HG03039 (cell line): ENCODE data around the gene BCCIP.

ENCODE experiments used
- ATAC-seq: cut with Tn5 transposase; IDR thresholded peaks from one replicate; pipeline ENCODE4 v1.9.1; 2021; ENCODE audit warnings: mild to moderate bottlenecking, moderate library complexity; ENCODE audit not compliant: unreplicated experiment

BCCIP gene

DNA sequence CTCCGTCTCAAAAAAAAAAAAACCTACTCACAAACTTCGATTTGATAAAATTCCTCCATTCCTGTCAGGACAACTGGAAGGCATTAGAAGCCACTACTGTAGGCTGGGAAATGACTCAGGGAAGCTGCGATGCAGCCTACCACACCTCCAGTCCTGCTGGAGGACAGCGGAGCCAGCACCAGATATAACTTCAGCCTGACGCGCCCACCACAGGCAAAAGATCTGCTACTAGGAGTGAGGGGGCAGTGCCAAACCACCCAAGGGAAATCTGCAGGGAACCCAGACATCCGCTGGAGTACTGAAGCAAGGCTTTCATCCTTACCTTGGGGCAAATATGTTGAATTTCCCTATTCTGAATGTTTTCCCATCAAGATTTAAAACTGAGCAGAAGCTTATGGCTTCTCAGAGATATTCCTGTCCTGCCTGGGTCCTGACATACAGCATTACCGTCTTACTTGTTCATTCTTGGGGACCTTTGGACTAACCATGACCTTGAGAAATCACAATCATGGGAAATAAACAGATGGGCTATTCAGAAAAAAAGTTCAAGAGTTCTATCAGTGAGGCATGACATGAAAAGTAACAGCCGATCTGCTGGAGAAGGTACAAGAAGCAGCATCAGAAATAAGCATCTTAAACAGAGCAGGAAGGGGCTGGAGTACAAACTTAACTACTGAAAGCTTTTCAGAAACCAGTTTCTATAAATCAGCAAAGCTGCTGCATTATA lies 20.4 kb downstream of the BCCIP start:
- no peak for ATAC-seq

DNA sequence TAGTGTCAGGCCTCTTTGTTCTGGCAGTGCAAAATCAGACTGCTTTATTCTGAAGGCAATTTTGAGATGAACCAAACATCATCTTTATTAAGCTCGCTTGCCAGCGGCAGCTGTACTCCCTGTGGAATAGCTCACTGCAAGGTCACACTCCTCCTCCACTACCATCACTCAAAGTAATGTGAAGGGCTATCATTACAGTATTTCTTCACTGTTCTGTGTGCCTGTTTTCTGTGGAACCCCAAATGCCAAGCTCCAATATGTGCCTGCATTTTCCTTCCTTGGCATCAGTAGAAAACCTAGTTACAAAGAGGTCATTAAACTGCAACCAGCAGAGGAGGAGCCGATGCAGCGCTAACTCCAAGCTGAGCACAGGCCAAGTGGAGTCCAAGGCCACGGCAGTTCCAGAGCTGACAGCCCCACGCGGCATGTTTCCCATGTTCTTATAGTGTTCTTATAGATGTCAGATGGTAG lies 21.4 kb downstream of the BCCIP start:
- no peak for ATAC-seq

DNA sequence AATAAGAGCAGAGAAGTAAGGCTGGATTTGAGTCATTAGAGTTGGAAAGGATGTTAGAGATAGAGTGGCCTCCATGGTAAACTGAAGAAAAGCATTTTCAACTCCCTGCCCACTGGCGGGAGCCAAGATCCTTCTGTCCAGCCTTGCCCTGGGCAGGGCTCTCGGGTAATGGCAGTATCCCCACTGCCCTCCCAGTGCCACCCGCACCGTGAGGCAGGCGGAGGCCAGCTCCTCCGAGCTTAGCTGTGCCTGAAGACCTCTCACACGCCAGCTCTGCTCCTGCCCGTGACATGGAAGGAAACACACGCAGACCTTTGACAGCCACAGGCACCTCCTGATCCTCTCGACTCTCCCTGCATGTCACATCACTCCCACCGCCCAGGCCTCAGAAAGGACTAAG lies 22.3 kb downstream of the BCCIP start:
- ATAC-seq = no peak

DNA sequence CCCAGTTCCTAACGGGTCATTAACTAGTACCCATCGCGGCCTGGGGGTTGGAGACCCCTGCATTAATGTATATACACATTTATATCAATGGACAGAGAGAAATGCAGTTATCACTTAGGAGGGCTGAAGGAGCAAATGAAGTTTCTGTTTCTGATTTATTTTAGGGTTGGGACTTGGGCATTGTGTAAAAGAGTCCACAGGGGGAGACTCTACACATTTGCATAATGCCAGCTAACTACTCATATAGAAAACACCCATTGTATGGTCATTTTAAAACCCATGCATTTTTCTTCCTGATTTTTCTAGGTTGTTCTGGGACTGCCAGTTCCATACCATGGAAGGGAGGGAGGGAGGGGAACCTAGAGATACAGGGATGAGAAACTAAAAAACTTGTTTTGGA lies 23.5 kb downstream of the BCCIP start:
- ATAC-seq = no peak

DNA sequence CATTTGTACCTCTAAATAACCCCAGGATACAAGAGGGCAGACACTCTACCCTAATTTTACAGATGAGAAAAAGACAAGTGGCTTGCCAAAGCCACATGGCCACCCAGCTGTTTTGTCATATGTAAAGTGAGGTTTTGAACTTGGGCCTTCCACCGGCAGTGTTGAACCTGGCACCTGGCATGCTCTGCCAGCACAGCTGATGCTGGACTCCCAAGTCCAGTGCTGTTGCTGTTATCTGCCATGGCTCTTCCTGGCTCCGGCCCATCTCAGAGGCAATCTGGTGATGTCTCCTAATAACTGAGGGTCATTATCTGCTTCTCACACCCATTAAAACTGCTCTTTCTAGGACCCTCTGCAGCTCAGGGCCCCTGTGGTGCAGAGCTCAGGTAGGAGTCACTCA lies 25.0 kb downstream of the BCCIP start:
- no peak for ATAC-seq

DNA sequence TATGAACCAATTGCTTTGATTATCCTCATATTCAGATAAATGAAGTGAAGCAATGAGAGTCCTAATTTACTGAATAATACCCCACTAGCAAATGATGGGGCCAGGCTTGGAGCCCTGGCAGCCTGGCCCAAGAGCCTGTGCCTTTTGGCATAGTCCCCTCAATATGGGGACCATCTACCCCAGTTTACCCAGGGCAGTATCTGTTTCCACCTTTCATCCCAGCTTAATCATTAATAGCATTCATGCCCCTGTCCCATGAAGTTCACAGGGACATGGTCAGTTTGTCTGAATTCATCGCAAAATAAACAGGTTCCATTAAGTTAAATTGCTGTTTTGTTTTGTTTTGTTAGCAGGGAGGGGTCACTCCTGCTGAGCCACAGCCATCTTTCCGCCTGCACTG lies 25.5 kb downstream of the BCCIP start:
- ATAC-seq = no peak

DNA sequence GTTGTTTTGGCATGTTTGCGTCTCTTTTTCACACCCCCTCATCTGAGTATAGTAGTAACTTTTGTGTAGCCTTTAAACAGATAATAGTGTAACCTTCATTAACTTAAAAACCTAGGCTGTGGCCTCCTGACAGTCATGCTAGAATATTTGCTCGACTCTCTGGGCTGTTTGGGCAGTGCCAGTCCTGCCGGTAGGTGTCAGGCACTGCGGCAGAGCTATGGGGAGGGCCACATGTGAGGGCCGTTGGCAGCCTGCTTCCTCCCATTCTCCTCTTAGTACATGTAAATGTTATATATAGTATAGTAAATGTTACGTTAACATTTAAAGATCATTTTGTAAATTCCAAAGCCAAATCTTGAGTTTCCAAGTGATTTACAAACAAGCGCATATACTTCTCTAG lies 26.1 kb downstream of the BCCIP start:
- ATAC-seq = no peak

DNA sequence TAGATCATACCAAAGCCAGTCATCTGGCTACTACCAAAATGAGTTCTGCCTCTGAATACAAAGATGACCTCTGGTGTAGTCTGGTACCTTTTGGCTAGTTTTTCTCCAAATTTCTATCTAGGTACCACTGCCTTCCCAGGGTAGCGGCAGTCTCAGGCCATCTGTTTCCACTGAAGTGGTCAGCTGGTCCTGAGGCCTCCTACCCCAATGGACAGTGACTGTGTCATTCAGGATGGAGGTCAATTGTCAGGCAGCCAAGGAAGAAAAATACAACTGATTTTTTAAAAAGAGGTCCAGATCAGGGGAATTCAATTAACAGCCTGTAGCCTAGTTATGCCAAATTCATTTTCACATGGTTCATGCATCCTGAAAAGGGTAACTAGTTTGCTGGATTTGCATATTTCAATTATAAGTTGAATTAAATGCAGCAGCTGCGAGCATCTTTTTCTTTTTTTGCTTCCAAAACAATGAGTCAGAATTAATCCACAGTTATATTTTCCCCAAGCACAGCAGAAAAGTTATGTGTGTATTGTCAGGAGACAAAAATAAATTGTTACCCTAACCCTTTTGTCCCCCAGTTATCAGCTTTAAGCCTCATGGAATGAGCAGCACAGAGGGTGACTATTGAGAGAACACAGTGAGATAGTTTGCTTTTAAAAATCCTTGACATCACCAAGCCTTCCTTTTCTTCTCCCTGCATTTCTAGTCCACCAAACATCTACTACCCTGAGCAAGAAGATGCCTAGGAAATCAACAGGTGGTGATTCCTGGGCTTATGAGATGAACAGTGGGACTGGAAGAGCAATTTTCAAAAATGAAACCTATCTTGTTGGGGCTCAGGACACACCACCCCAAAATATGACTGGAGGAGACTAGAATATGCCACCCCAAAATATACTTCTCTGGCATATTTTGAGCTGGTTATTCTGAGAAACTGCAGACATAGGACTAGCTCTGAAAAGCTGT lies 27.7 kb downstream of the BCCIP start:
- ATAC-seq = no peak

DNA sequence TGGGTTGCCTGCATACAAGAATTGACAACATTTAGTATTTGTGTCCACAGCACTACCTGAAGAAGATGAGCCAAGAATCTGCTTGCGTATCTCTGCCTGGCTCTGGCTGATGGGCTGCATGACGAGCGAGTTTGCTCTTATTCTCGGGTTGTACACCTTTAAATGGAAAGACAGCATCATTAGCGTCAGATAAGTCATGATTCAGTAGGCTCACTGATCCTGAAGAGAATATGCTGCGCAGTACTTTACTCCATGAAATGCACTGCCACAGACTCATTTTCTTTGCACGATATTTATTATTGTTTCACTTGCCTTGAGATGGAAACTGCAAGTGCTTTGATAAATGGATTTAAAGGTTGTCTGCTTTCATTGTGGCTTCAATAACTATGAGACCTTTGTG lies 29.1 kb downstream of the BCCIP start:
- no peak for ATAC-seq

DNA sequence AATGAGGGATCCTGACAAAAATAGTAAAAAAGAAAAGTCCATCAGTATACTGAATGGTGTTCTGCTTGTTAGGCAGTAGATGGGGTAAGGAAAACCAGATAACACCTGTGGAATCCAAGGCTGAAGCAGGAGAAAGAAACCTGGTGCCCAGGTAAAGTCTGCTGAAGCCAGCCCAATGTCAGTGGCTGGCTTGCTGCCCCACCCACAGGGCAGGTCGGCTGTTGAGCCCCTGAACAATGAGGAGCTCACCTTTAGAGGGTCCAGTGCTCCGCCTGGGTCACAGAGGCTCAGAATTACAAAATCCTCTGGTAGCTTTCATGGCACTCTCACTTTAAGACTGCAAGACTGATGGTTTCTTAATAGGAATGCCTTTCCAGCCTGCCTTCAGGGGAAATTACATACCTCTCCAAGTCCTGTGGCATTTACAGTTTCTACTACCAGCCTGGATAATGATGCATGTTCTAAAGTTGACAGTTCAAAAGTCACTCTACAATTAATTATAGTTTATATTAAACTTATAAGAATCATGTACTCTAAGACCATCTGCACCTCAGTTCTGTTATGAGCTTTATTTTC lies 33.9 kb downstream of the BCCIP start:
- ATAC-seq = no peak

DNA sequence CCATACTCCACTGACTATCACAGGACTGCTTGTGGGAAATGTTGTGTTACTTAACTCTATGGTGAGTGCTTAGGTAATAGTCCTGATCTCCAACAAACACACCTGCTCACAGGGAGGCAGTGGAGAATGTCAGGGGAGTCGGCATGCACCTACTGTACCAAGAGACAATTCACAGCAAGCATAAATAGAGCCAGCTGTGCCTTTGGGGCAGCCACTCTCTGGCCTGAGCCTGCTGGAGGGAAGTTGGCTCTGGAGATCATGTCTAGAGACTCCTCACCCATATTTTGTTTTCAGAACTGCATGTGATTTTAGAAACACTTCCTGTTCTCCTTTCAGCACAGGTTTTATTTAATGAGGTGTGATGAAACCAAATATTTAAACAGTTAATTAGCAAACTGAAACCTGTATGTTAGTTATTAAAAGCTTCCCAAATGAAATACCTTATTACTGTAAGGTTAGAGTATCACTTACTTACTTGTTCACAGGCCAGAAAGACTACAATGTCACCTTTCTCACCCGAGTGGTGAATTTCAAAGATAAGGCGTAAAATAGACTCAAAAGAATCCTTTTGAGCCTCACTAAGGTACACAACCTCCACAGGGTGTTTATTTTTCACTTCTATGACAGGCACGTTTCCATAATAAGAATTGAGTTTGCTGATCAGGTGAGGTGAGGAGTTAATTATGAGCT lies 35.9 kb downstream of the BCCIP start:
- no peak for ATAC-seq

DNA sequence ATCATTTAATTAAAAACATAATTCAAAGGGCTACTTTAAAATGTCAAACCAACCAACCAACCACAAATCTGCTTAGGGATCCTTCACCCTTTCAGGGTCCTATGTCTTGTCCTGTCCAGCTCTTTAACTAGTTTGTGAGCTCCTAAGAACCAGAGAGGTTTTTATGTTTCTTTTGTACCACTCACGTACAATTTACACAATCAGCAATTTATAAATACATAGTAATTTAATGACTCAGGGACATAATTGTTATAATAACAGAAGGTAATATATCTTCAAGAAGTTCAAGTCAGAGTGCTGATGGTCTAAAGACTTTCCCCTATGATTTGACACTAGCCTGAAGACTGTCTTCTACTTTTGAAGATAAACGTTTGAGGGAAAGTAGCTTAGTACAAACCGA lies 41.8 kb downstream of the BCCIP start:
- no peak for ATAC-seq

DNA sequence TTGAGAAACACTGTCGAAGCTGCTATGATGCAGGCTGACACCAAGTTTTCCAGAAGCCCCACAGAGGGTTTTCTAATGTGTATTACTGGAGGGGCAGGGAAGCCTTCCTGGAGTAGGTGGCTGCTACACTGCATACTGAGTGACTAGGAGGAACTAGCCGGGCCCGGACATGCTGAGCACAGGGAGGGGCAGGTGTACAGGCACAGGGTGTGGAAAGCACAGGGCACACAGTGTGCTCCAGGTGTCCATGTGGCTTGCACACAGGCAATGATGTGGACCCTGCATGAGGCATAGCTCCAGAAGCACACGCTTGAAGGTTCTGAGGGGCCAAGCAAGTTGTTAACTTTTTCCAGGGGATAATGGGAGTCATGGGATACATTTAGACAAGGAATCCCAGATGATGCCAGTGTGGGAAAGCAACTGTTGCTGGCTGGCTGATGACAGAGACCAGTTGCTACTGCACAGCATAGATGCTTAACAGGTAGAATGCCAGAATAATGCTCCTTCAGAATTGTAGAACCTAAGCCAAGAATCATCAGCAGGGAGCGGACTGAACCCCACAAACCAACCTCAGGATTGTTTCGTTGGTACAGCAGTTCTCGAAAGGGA lies 43.2 kb downstream of the BCCIP start:
- no peak for ATAC-seq

DNA sequence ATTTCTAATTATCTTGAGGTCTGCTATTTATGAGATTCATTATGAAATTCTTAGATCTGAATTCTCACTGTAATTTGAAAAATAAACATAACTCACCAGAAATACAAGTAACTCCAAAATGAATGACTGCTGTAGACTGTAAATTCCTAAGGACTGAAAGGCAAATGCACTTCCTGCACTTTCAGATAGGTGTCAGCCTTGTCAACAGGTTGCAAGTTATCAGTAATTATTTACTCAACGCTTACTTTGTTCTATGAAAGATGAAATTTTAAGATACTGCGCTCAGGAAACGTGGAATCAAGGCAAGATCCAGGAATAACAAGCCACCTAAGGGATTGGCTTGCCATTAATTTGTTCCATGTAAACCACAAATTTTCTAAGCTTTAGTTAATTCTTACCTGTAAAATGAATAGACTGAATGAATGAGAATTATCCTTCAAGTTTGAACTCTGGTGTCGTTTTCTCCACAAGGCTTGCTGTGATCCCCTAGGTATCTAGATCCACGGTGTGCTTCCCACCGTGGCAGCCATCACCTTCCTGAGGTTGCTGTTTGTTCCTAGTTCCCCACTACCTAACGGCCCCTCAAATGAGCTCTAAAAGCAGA lies 45.1 kb downstream of the BCCIP start:
- no peak for ATAC-seq

DNA sequence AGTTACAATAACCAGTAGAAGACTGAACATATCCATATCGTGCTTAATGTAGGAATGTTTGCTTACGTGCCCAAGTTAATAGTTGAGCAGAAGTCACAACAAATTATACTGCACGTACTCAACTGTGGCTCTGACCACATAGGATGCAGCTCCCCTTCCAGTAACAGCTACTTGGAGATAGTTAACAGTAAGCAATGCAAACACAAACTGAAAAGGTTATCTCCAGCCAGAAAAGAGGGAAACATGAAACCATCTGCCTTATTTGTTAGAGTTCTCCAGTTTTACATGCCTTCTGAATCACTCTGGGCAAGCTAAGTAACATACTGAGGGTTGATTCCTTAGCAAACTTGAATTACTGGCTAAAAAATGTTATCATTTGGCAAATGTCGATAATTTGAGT lies 48.0 kb downstream of the BCCIP start:
- no peak for ATAC-seq

DNA sequence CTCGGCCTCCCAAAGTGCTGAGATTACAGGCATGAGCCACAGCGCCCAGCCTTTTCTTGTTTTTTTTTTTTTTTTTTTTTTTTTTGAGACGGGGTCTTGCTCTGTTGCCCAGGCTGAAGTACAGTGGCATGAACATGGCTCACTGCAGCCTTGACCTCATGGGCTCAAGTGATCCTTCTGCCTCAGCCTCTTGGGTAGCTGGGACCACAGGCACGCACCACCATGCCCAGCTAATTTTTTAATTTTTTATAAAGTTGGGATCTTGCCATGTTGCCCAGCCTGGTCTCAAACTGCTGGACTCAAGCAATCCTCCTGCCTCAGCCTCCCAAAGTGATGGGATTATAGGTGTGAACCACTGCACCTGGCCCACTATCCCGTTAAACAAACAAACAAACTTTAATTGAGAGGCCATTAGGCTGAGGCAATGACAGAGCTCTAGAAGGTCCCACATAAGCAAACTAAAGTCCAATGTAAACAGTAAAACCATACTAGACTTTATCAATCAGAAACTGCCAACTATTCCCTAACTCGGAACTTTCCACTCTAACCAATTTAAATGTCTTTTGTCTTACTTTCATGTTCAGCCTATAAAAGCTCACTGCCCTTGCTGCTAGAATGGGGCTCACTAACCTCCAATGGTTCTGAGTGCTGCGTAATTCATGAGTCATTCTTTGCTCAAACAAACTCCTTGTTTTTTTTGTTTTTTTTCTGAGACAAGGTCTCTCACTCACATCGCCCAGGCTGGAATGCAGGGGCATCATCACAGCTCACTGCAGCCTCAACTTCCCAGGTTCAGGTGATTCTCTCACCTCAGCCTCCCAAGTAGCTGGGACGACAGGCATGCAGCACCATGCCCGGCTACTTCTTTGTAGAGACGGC lies 55.9 kb downstream of the BCCIP start:
- no peak for ATAC-seq

DNA sequence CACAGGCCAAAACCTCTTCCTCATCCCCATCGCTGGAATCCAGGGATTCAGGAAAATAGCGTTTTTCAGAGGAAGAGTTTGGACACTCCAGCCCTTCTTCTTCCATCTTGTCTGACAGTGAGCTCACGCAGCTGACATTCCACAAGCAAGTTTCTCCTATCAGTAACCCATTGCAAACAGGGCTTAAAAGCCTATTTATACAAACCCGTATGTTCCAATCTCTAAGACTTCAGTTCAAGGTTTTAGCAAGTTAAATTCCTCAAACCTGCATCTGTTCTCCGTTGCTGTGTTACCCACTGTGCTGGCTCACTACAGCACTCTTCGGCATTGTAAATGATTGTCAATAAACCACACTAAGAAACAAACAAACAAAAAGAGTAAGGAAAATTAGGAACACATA lies 57.4 kb downstream of the BCCIP start:
- ATAC-seq = no peak

DNA sequence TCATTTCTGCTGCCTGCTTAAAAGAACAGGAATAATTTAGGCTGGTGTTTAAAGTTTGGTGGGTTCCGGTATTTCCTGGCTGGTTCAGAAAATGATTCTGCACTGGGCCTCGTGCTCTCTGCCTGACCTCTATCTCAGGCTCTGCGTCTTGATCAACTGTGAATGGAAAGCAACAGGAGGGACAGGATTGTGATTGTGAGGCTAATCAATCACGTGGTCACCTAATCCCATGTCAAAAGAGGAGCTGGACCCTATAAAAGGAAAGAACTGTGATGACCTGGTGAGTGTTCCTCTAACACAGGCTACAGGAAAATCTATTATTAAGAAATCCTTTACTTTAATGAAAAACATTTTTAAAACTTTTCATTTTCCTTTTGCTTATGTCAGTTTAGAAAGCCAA lies 57.8 kb downstream of the BCCIP start, which contains the start of gene DHX32:
Gene DHX32 (minus strand): TSS at position 101 of the 400 bp plus-strand sequence. CDS start 468 bp downstream, outside the sequence.
- no peak for ATAC-seq

DNA sequence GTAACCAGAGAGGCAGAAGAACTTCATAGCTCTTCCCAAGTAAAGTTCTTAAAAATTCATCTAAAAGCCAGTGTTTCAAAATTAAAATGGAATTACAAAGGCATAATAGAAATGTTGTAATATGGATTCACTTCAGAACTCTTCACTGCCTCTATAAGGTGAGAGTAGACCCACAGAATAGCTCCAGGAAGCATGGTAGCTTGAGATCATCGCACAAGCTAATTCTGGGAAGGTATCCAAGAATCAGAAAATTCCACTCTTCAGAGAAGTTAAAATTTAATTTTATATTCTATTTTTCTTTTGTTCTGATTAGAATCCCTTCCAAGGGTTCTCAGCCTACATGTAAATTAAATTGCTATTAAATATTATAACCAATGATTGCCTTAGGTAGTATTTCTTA lies 59.2 kb downstream of the BCCIP start:
- ATAC-seq = no peak
